NCI-H146 treated with DMSO at 0.1 percent for 48 hours (cell line): ENCODE measurements around the gene THTPA.

ENCODE experiments used
- DNase-seq: peaks from one replicate; lab custom pipeline; 2025; ENCODE audit not compliant: unreplicated experiment; lab: John Stamatoyannopoulos, UW

Gene THTPA

GRCh38 chr14:23555882-23556699, at the start of gene THTPA:
THTPA (plus strand) TSS chr14:23556271; CDS start chr14:23556758, 487 bp downstream.
- peak; percentile 83 for DNase-seq

- DNase-seq, result peak; percentile 21
Observed at GRCh38 chr14:23512156-23512555, 43.9 kb upstream of the THTPA start.

- DNase-seq, result no peak
Observed at GRCh38 chr14:23513005-23513817, 42.9 kb upstream of the THTPA start.

GRCh38 chr14:23513818-23514643, 42.0 kb upstream of the THTPA start:
- DNase-seq, result no peak

- no peak for DNase-seq
Observed at GRCh38 chr14:23514644-23514957, 41.5 kb upstream of the THTPA start.

GRCh38 chr14:23517650-23518326, 38.3 kb upstream of the THTPA start:
- no peak for DNase-seq

- no peak for DNase-seq
Observed at GRCh38 chr14:23518709-23519108, 37.4 kb upstream of the THTPA start.

- no peak for DNase-seq
Observed at GRCh38 chr14:23520899-23521533, 35.1 kb upstream of the THTPA start.

GRCh38 chr14:23521785-23522640, 34.1 kb upstream of the THTPA start:
- DNase-seq, result no peak

- no peak for DNase-seq
Observed at GRCh38 chr14:23522643-23523198, 33.4 kb upstream of the THTPA start.

- DNase-seq, result no peak
Observed at GRCh38 chr14:23523229-23524016, 32.6 kb upstream of the THTPA start.

GRCh38 chr14:23524954-23525353, 31.1 kb upstream of the THTPA start:
- no peak for DNase-seq

- no peak for DNase-seq
Observed at GRCh38 chr14:23525611-23526010, 30.5 kb upstream of the THTPA start.

GRCh38 chr14:23528555-23528954, 27.5 kb upstream of the THTPA start:
- no peak for DNase-seq

- no peak for DNase-seq
Observed at GRCh38 chr14:23529016-23529415, 27.1 kb upstream of the THTPA start.

GRCh38 chr14:23530375-23531055, 25.6 kb upstream of the THTPA start:
- DNase-seq, result no peak

- DNase-seq, result no peak
Observed at GRCh38 chr14:23531391-23531790, 24.7 kb upstream of the THTPA start.

- no peak for DNase-seq
Observed at GRCh38 chr14:23532658-23533057, 23.4 kb upstream of the THTPA start.
